GM13976 (cell line): ENCODE measurements around the gene SORCS3.

Experiments
- DNase-seq: peaks from one replicate; pipeline ENCODE4 v3.0.0; 2012; ENCODE audit warnings: low spot score
- in situ Hi-C: fragments of 300-500 bp; cut with MboI; formaldehyde crosslinking; loops from one replicate; pipeline ENCODE4 v1.12.0; 2022; ENCODE audit warnings: low sequenced_read_pairs, mixed read lengths, inconsistent platforms; ENCODE audit not compliant: unreplicated experiment
- TF ChIP-seq, protein P1 (sequence below): IDR thresholded peaks from 2 replicates; pipeline ENCODE4 v1.5.1; 2012; ENCODE audit warnings: borderline replicate concordance, mild to moderate bottlenecking; ENCODE audit not compliant: insufficient read depth; ENCODE audit errors: extremely low read depth, missing control alignments, control extremely low read depth

SORCS3 gene

DNA sequence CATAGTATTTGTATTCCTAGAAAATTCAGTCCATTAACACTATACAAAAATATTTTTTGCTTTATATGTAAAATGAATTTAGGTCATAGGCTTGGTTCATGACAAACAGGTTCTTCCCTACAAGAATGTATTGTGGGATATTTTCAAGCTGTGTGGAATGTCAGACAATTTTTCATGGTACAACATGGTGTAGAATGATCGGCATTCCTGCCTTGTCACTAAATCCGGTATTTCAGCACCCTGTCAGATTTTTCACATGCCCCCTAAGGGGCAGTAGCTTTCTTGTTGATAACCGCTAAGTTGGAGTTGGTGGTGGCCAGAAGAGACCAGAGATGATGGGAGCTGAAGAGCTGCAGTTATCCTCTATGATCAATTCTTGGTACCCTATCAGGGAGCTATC lies 154.3 kb downstream of the SORCS3 start:
- TF ChIP-seq, protein P1, sequence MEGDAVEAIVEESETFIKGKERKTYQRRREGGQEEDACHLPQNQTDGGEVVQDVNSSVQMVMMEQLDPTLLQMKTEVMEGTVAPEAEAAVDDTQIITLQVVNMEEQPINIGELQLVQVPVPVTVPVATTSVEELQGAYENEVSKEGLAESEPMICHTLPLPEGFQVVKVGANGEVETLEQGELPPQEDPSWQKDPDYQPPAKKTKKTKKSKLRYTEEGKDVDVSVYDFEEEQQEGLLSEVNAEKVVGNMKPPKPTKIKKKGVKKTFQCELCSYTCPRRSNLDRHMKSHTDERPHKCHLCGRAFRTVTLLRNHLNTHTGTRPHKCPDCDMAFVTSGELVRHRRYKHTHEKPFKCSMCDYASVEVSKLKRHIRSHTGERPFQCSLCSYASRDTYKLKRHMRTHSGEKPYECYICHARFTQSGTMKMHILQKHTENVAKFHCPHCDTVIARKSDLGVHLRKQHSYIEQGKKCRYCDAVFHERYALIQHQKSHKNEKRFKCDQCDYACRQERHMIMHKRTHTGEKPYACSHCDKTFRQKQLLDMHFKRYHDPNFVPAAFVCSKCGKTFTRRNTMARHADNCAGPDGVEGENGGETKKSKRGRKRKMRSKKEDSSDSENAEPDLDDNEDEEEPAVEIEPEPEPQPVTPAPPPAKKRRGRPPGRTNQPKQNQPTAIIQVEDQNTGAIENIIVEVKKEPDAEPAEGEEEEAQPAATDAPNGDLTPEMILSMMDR = no peak
- in situ Hi-C loops = no loop called here
- DNase-seq = no peak

DNA sequence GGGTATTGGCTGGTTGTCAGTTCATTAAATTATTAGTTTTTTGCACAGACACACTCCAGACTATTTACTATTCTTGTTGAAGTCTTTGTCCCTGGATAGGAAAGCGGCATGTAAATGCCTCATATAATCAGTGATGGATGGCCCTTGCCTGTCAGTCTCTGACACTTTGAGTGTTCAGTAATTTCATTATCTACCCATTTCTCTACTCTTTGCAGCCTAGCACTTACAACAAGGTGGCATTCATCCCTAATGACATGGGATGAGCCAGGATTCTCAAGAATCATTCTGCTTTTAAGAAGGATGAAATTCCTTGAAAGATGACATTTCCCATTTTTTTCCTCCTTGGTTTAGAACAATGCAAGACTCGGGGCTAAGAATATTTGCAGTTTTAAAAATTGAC lies 155.7 kb downstream of the SORCS3 start:
- in situ Hi-C loops = no loop called here
- no peak for DNase-seq
- TF ChIP-seq, protein P1 = no peak

DNA sequence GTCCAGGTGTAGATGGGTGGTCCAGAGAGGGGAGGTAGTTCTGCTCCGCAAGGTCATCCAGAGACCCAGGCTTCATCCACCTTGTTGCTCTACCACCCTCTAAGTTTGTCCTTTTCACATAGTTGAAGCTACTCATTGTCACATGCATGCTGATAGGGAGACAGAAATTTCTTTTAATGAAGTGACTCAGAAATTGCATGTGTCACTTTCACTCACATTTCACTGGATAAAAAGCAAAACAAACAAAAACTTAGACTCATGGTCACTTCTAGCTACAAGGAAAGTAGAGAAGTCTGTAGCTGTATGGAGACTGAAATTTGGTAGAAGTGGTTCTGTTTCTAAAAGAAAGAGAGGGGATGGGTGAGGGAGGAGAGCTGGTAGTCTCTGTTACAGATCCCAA lies 161.9 kb downstream of the SORCS3 start:
- TF ChIP-seq, protein P1 = no peak
- in situ Hi-C loops = no loop called here
- DNase-seq = no peak

DNA sequence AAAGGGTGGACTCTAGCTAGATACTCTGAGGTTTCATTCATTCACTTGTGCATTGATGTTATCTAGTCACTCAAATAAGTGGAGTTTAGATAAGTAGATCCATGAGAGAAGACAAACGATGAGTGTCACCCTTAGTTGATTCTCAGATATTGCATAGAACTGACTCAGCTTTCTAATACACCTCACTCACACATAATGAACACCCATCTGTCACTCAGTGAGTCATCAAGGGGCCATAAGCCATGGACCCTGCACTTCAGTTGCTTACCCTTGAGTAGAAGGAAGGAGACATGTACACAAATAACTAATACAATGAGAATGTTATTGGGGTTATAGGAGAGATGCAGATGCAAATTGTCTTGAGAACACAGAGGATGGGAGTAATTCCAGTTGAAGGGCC lies 163.8 kb downstream of the SORCS3 start:
- in situ Hi-C loops = no loop called here
- DNase-seq = no peak
- TF ChIP-seq, protein P1 = no peak

DNA sequence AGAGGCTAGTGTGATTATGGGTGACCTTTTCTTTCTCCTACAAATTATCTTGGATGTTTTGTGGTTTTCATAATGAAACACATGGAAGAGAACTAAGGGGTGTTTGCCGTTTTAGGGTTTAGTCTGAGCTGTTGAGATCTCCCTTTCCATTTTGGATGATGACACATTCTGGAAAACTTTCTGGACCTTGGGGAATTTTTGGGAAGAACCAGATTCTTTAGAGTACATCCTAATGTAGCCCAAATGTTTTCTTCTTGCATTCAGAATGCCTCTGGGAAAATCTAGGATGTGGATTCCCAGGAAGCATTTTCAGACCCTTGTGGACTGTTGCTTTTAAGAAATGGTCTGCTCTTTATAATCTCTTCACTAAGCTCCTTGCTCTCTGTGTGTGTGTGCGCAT lies 165.7 kb downstream of the SORCS3 start:
- in situ Hi-C loops = no loop called here
- DNase-seq = no peak
- TF ChIP-seq, protein P1 = no peak

DNA sequence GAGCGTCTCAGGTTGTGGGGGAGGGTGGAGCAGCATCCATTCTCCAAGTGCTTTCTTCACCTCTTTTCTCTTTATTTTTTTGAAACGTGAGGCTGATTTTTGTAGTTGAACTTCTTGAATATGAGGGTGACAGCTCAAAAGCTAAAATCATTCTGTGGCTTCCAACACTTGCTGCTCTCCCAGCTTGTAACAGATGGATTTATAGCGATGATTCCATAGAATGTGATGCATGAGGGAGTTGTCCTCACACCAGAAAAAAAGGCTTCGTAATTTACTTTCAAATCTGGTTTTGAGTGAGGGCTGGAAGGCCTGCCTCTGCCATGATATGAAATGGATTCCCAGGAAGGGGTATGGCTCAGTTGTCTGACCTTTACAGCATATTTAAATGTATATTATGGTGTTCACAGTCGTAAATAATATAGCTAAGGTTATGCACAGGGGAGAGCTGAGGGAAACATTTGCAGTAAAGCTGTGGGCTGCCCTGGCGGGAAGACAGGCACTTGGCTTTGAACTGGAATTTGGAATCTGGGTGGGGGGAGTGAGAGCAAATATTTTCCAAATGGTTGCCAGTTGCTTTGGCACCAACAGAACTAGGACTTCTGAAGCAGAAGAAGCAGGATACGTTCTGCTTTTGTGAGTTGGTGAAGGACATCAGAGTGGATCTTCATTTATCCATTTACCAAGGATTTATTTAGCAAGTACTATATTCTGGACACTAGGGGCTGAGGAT lies 166.7 kb downstream of the SORCS3 start:
- in situ Hi-C loops = no loop called here
- TF ChIP-seq, protein P1 = no peak
- DNase-seq = no peak
